Astrocyte (in vitro differentiated cells and primary cell): Measurements from ENCODE around the gene DNMBP. TPM values are rescaled to one million over a fixed set of nuclear protein-coding genes. Genes with fewer than 3 reads are reported as not detected.

ENCODE experiments used
- DNase-seq: peaks from one replicate; pipeline ENCODE4 v3.0.0-alpha.2; 2010; ENCODE audit warnings: low read depth
- FAIRE-seq: peaks from 2 replicates; lab custom pipeline; 2011; peaks lifted over from hg19 to GRCh38; lab: Jason Lieb, UNC
- H2AFZ ChIP-seq: 2 replicates; pipeline ENCODE4 v1.6.0; 2012; ENCODE audit warnings: low read depth, low read length, inconsistent platforms
- H3K27ac ChIP-seq: 2 replicates; pipeline ENCODE4 v1.5.1; 2011; ENCODE audit warnings: low read depth, low read length, inconsistent platforms
- H3K27me3 ChIP-seq: 2 replicates; pipeline ENCODE4 v1.6.0; 2011; ENCODE audit warnings: low read length, inconsistent platforms; ENCODE audit not compliant: insufficient read depth
- H3K36me3 ChIP-seq: 2 replicates; pipeline ENCODE4 v1.5.1; 2011; ENCODE audit warnings: low read length, inconsistent platforms; ENCODE audit not compliant: insufficient read depth
- H3K4me1 ChIP-seq: 2 replicates; pipeline ENCODE4 v1.5.1; 2011; ENCODE audit warnings: low read length, inconsistent platforms; ENCODE audit not compliant: insufficient read depth
- H3K4me2 ChIP-seq: 2 replicates; pipeline ENCODE4 v1.6.0; 2012; ENCODE audit warnings: low read length, inconsistent platforms
- H3K4me3 ChIP-seq: 2 replicates; pipeline ENCODE4 v1.5.1; 2011; ENCODE audit warnings: low read depth, mild to moderate bottlenecking, low read length, inconsistent platforms; ENCODE audit not compliant: insufficient read depth
- H3K79me2 ChIP-seq: 2 replicates; pipeline ENCODE4 v1.6.0; 2012; ENCODE audit warnings: mild to moderate bottlenecking, low read length, inconsistent platforms; ENCODE audit not compliant: insufficient read depth
- H3K9ac ChIP-seq: 2 replicates; pipeline ENCODE4 v1.6.0; 2012; ENCODE audit warnings: mild to moderate bottlenecking, low read length, inconsistent platforms
- H3K9me3 ChIP-seq: 2 replicates; pipeline ENCODE4 v1.5.1; 2012; ENCODE audit warnings: low read depth, mild to moderate bottlenecking, low read length, inconsistent platforms; ENCODE audit not compliant: insufficient read depth
- H4K20me1 ChIP-seq: 2 replicates; pipeline ENCODE4 v1.6.0; 2012; ENCODE audit warnings: low read length, inconsistent platforms; ENCODE audit not compliant: insufficient read depth
- H3K27ac Mint-ChIP-seq: one replicate; pipeline ENCODE4 v1.8.0; 2021; ENCODE audit warnings: mild to moderate bottlenecking, mixed read lengths; ENCODE audit not compliant: unreplicated experiment
- H3K27me3 Mint-ChIP-seq: one replicate; pipeline ENCODE4 v1.8.0; 2021; ENCODE audit warnings: low read depth, mixed read lengths; ENCODE audit not compliant: unreplicated experiment
- H3K36me3 Mint-ChIP-seq: one replicate; pipeline ENCODE4 v1.8.0; 2021; ENCODE audit warnings: low read depth, mixed read lengths; ENCODE audit not compliant: unreplicated experiment
- H3K4me1 Mint-ChIP-seq: one replicate; pipeline ENCODE4 v1.8.0; 2021; ENCODE audit warnings: low read depth, mixed read lengths; ENCODE audit not compliant: unreplicated experiment
- H3K4me3 Mint-ChIP-seq: one replicate; pipeline ENCODE4 v1.8.0; 2021; ENCODE audit warnings: mild to moderate bottlenecking, moderate library complexity, mixed read lengths; ENCODE audit not compliant: unreplicated experiment
- H3K9me3 Mint-ChIP-seq: one replicate; pipeline ENCODE4 v1.8.0; 2021; ENCODE audit warnings: mild to moderate bottlenecking, mixed read lengths; ENCODE audit not compliant: unreplicated experiment
- CTCF ChIP-seq: IDR thresholded peaks from 2 replicates; pipeline ENCODE4 v1.5.1; 2011; ENCODE audit warnings: low read depth, mild to moderate bottlenecking, inconsistent platforms, low read length, moderate library complexity; ENCODE audit not compliant: insufficient read depth
- EZH2 ChIP-seq: IDR thresholded peaks from 2 replicates; pipeline ENCODE4 v1.6.1; 2012; ENCODE audit warnings: mild to moderate bottlenecking, low read length, inconsistent platforms; ENCODE audit not compliant: insufficient read depth
- total RNA-seq: library from RNA; stranded (reverse); gene quantifications from 2 replicates; pipeline ENCODE4 v1.2.1, GENCODE V29; 2021

Gene DNMBP
- total RNA-seq, 1 donor from 2014 or later: 24.8 TPM

GRCh38 chr10:100038561-100039071 is 28.9 kb upstream of the DNMBP start:
- TF ChIP-seq EZH2 (no peak), CTCF (no peak)
- peaks cover 8% of the 10 kb centered on the region for H3K4me1 Mint-ChIP-seq
- Histone ChIP-seq H3K27me3 (no peaks in the 10 kb centered on the region), H3K27ac (no peak overlapping the region), H2AFZ (peak overlapping the region; percentile 44), H3K9me3 (no peaks in the 10 kb centered on the region), H3K4me1 (no peaks in the 10 kb centered on the region), H3K4me2 (peak overlapping the region; percentile 3), H3K9ac (no peak overlapping the region), H3K79me2 (no peaks in the 10 kb centered on the region), H4K20me1 (no peaks in the 10 kb centered on the region), H3K4me3 (no peak overlapping the region), H3K36me3 (no peaks in the 10 kb centered on the region)
- peaks cover 4% of the 10 kb centered on the region for H3K27me3 Mint-ChIP-seq
- FAIRE-seq (no peak), DNase-seq (no peak)
- peaks cover 2% of the 10 kb centered on the region for H3K36me3 Mint-ChIP-seq
- H3K9me3 Mint-ChIP-seq: peaks cover 2% of the 10 kb centered on the region
- no peak overlapping the region for H3K27ac Mint-ChIP-seq
- no peak overlapping the region for H3K4me3 Mint-ChIP-seq

GRCh38 chr10:100037758-100038315 is 28.1 kb upstream of the DNMBP start:
- H3K27ac Mint-ChIP-seq: no peak overlapping the region
- no peak overlapping the region for H2AFZ ChIP-seq
- H3K4me3 ChIP-seq: no peak overlapping the region

More at GRCh38 chr10:100037758-100038315, 28.1 kb upstream of the DNMBP start:
- Histone ChIP-seq H3K79me2 (no peaks in the 10 kb centered on the region), H3K27me3 (no peaks in the 10 kb centered on the region), H3K4me2 (peak overlapping the region; percentile 3), H3K4me1 (no peaks in the 10 kb centered on the region), H3K9ac (no peak overlapping the region), H4K20me1 (no peaks in the 10 kb centered on the region), H3K9me3 (no peaks in the 10 kb centered on the region), H3K36me3 (no peaks in the 10 kb centered on the region), H3K27ac (no peak overlapping the region)
- H3K9me3 Mint-ChIP-seq: peaks cover 5% of the 10 kb centered on the region
- H3K36me3 Mint-ChIP-seq: peaks cover 2% of the 10 kb centered on the region
- DNase-seq (no peak), FAIRE-seq (no peak)
- peaks cover 5% of the 10 kb centered on the region for H3K4me1 Mint-ChIP-seq
- no peak for TF ChIP-seq CTCF
- TF ChIP-seq EZH2: no peak
- H3K27me3 Mint-ChIP-seq: peaks cover 4% of the 10 kb centered on the region
- no peak overlapping the region for H3K4me3 Mint-ChIP-seq
